GM12892 (cell line): ENCODE results near the gene PET100.

Experiments used
- POLR2AphosphoS5 ChIP-seq: IDR thresholded peaks from 2 replicates; pipeline ENCODE4 v1.6.1; 2011; ENCODE audit warnings: low read depth, low read length, control low read depth
- TAF1 ChIP-seq: IDR thresholded peaks from 2 replicates; pipeline ENCODE4 v1.6.1; 2011; ENCODE audit warnings: low read depth, mild to moderate bottlenecking, control low read depth, low read length, borderline replicate concordance

- TF ChIP-seq POLR2AphosphoS5 (no peak), TAF1 (no peak)
These were observed 34.1 kb downstream of the PET100 start for GRCh38 chr19:7663706-7664105.
